ENCODE data around the gene NADK.
"Not testable (repeated sequence)": the region's sequence is repeated elsewhere in the genome, so short reads cannot be mapped to it uniquely, and the experiment has no call there.

The NADK gene

GRCh38 chr1:1703796-1704195 is 74.5 kb downstream of the NADK start:
- DNase-seq, result no peak

- DNase-seq, result not testable (repeated sequence)
Observed at GRCh38 chr1:1702506-1702905, 75.8 kb downstream of the NADK start.

All from CD4-positive, alpha-beta T cell treated with Interleukin-10 for 1 hour (primary cell).